Kidney capillary endothelial cell (primary cell): Measurements from ENCODE around the gene SPATS2.
A peak's percentile ranks its signal among the peaks of the same experiment; 100 is the strongest.
"Not testable (repeated sequence)": the region's sequence is repeated elsewhere in the genome, so short reads cannot be mapped to it uniquely, and the experiment has no call there.

Experiments
- DNase-seq: peaks from one replicate; pipeline ENCODE4 v3.0.0-alpha.2; 2018; ENCODE audit warnings: low spot score

Gene SPATS2

DNA sequence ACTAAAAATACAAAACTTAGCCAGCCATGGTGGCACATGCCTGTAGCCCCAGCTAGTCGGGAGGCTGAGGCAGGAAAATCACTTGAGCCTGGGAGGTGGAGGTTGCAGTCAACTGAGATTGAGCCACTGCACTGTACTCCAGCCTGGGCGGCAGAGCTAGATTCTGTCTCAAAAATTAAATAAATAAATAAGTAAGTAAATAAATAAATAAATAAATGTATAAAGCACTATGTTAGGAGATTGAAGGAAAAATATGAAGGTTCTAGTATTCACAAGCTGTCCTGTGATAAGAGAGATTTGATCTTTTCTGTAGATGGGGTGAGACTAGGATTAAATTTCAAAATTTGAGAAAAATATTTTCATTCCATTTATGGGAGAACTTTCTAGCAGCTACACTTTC lies 14.9 kb upstream of the SPATS2 start:
- no peak for DNase-seq

DNA sequence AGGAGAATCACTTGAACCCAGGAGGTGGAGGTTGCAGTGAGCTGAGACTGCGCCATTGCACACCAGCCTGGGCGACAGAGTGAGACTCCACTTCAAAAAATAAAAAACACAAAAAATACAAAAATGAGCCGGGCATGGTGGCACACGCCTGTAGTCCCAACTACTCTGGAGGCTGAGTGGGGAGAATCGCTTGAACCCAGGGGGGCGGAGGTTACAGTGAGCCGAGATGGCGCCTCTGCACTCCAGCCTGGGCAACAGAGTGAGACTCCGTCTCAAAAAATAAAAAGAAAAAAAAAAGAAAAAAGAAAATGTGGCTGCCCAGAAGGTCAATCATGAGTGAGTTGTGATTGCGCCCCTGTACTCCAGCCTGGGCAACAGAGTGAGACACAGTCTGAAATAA lies 11.3 kb upstream of the SPATS2 start:
- DNase-seq = no peak

- DNase-seq = peak; percentile 45
Observed at GRCh38 chr12:49357103-49357678, 10.1 kb upstream of the SPATS2 start.

- DNase-seq = peak; percentile 72
Observed at GRCh38 chr12:49358483-49359141, 8.7 kb upstream of the SPATS2 start.

DNA sequence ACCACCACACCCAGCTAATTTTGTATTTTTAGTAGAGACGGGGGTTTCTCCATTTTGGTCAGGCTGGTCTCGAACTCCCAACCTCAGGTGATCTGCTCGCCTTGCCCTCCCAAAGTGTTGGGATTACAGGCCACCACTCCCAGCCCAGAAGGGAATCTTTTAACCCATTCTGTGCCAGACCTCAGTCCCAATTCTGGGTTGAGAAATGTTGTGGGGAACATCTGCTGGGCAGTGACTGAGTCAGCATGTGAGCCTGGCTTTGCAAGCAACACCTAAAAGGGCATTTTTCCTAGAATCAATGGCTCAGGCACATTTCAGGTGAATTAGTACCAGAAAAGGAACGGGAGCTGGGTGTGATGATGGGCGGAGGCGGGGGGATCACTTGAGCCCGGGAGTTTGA lies 7.6 kb upstream of the SPATS2 start:
- DNase-seq = no peak

GRCh38 chr12:49362077-49362476 lies 5.2 kb upstream of the SPATS2 start:
- DNase-seq = no peak

DNA sequence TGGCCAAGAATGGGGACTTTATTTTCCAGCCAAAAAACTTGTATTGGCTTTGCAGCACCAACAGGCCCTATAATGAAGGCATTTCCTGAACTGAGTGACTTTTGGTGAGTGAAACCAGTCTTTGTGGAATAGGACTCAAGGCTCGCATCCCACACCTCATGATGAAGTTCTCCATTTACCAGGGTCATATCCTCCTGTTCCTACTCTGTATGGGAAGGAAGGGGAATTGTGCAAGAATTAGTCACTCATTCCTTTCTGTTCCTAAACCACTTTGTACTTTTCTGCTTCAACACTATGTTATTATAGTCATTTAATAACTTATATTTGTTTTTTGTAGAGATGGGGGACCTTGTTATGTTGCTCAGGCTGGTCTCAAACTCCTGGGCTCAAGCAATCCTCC lies 2.3 kb upstream of the SPATS2 start:
- peak; percentile 73 for DNase-seq

GRCh38 chr12:49365542-49365941 lies 1.7 kb upstream of the SPATS2 start:
- DNase-seq = no peak

GRCh38 chr12:49366096-49366651 lies 1.1 kb upstream of the SPATS2 start:
- DNase-seq = no peak

GRCh38 chr12:49366652-49367380 lies 446 bp upstream of the SPATS2 start:
- DNase-seq = peak; percentile 93

DNA sequence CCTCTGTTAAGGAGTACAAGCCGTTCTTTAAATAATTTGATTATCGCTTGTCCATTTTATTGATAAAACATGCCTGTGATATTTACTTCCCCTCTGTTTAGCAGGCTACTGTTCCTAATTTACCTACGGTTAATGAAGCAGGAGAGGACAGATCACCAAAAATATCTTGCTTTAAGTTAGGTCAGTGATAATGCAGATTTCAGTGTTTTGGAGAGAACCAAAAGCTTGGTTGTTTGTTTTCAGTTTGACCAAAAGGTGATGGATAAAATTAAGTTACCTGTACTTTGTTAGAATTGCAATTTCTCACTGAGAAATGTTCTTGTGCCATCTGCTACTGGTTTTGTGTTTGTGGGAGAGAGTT lies 958 bp downstream of the SPATS2 start:
- DNase-seq = no peak

DNA sequence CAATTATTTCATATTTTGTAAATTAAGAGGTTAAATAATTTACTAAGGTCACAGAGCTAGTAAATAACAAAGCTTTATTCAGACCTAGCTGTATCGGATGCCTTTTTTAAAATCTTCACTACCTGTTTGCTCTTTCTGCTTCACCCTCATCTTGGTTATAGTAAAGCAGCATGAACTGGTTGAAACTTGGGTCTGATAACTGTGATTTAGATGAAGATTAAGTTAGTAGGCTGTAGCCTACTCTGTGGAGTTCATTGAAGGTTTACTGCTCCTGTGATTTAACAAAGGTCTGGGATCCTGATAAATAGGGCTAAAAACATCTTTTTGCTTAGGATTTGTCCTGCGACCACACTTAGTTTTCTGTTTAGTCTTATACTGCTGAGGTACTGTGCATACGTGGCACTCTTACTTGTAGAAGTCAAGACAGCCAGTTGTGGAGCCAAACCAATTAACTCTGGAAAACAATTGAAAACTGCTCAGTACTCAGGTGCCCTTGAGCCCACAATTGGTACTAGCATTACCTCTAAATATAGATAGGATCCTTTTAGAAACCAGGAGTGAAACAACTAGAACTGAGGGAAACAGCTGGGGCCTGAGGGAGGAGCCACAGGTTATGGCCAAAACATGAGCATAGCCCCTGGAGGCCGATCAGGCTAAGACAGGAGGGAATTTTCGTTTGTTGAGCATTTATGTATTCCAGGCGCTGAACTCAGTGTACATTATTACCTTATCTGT lies 2.3 kb downstream of the SPATS2 start:
- DNase-seq = no peak

GRCh38 chr12:49370539-49370938 lies 3.3 kb downstream of the SPATS2 start:
- no peak for DNase-seq

GRCh38 chr12:49375406-49375805 lies 8.1 kb downstream of the SPATS2 start:
- DNase-seq = no peak

GRCh38 chr12:49377386-49377785 lies 10.1 kb downstream of the SPATS2 start:
- DNase-seq = no peak

DNA sequence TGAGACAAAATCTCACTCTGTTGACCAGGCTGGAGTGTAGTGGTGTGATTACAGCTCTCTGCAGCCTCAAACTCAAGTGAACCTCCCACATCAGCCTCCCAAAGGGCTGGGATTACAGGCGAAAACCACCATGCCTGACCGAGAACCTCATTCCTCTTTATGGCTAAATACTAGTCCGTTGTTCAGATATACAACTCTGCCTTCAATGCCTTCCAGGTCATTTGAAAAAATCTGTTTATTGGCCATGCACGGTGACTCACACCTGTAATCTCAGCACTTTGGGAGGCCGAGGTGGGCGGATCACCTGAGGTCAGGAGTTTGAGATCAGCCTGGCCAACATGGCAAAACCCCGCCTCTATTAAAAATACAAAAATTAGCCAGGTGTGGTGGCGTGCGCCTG lies 12.9 kb downstream of the SPATS2 start:
- DNase-seq = not testable (repeated sequence)

- DNase-seq = no peak
Observed at GRCh38 chr12:49388682-49389386, 21.6 kb downstream of the SPATS2 start.

DNA sequence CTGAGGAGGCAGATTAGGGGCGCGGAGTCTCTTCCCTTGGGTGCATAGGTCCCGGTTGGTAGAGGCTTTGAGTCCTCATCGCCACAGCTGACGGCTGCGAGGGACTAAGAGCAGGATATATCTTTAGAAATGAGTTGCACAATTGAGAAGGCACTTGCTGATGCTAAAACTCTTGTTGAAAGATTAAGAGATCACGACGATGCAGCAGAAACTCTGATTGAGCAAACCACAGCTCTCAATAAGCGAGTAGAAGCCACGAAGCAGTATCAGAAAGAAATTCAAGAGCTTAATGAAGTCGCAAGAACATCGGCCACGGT lies 22.1 kb downstream of the SPATS2 start:
- DNase-seq = no peak

- no peak for DNase-seq
Observed at GRCh38 chr12:49397000-49397399, 29.7 kb downstream of the SPATS2 start.

DNA sequence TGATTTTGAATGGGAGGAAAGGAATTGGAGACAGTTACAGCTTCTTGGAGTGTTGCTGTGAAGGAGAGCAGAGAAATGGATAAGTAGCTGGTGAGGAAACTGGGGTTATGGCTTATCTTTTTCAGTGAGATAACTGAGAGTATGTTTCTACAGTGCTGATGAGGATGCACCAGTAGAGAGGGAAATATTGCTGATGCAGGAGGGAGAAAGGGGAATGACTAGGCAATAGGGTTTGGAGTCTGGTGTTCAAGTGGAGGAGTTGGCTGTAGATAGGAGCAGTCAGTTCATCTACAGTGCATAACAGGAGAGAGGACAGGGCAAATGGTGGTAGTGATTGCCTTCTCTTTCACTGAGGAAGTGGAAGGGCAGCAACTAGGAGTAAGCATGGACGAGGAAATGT lies 33.0 kb downstream of the SPATS2 start:
- DNase-seq = no peak

DNA sequence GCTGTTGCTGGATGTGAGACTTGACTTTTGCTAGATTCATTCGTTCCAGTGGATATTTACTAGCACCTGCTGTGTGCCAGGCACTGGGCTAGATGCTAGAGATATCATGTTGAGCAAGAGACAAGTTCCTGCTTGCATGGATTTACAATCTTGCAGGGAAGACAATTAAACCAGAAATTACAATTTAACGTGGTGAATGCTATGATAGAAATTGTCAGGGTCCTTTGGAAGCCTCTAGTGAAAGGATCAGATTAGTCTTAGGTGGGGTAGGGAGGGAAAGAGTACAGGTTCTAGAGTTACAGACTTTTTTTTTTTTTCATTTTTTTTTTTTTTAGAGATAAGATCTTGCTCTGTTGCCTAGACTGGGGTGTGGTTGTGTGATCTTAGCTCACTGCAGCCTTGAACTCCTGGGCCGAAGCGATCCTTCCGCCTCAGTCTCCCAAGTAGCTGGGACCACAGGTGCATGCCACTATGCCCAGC lies 36.7 kb downstream of the SPATS2 start:
- no peak for DNase-seq

GRCh38 chr12:49404956-49405355 lies 37.7 kb downstream of the SPATS2 start:
- no peak for DNase-seq
